RWPE2 (cell line): ENCODE results near the gene TM9SF3.

Experiments
- ATAC-seq: fragments of 200-7000 bp; cut with Tn5 transposase; 3 replicates; pipeline ENCODE4 v1.9.1; 2021; ENCODE audit warnings: low read depth
- DNase-seq: peaks from one replicate; pipeline ENCODE4 v3.0.0-alpha.2; 2020; ENCODE audit warnings: low spot score
- H3K27ac ChIP-seq: fragments of 450-650 bp; 2 replicates; pipeline ENCODE4 v1.5.1; 2017; ENCODE audit warnings: mild to moderate bottlenecking; ENCODE audit not compliant: poor library complexity, severe bottlenecking
- H3K27me3 ChIP-seq: fragments of 250-450 bp; sonication (Bioruptor Pico); 2 replicates; pipeline ENCODE4 v1.5.1; 2021; ENCODE audit warnings: mild to moderate bottlenecking, moderate library complexity; ENCODE audit not compliant: insufficient read depth, poor library complexity, severe bottlenecking
- H3K36me3 ChIP-seq: fragments of 250-450 bp; sonication (Bioruptor Pico); 2 replicates; pipeline ENCODE4 v1.5.1; 2020; ENCODE audit warnings: low read depth, mild to moderate bottlenecking, moderate library complexity
- H3K4me1 ChIP-seq: fragments of 250-450 bp; sonication (Bioruptor Pico); 2 replicates; pipeline ENCODE4 v1.5.1; 2021; ENCODE audit warnings: mild to moderate bottlenecking, moderate library complexity; ENCODE audit not compliant: insufficient read depth, poor library complexity, severe bottlenecking
- H3K4me3 ChIP-seq: fragments of 250-450 bp; sonication (Bioruptor Pico); 2 replicates; pipeline ENCODE4 v1.5.1; 2021; ENCODE audit warnings: mild to moderate bottlenecking, moderate library complexity; ENCODE audit not compliant: severe bottlenecking
- H3K9me3 ChIP-seq: fragments of 250-450 bp; sonication (Bioruptor Pico); 2 replicates; pipeline ENCODE4 v1.5.1; 2021; ENCODE audit warnings: mild to moderate bottlenecking, moderate library complexity; ENCODE audit not compliant: severe bottlenecking
- TF ChIP-seq, protein P1 (sequence below): fragments of 450-650 bp; IDR thresholded peaks from one replicate; pipeline ENCODE4 v1.5.1; 2017; ENCODE audit warnings: mild to moderate bottlenecking, moderate library complexity; ENCODE audit not compliant: poor library complexity, severe bottlenecking

Gene TM9SF3

DNA sequence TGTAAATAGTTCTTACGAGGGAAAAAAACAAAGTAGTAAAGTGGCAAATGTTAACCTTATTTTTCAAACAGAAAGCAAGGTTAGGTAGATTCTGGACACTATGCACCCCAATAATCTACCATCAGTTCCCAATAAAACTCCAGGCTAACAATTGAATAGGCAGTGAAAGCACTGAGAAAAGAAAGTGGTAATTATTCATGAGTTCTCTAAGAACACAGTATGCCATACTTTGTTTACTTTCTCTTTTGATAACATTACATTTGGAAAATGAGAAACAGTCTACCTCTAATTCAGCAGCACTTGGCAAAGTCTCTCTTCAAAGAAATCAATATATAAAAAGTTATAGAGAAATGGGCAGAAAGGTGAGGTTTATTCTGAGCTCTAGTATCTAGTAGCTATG lies 18.4 kb downstream of the TM9SF3 start:
- TF ChIP-seq, protein P1, sequence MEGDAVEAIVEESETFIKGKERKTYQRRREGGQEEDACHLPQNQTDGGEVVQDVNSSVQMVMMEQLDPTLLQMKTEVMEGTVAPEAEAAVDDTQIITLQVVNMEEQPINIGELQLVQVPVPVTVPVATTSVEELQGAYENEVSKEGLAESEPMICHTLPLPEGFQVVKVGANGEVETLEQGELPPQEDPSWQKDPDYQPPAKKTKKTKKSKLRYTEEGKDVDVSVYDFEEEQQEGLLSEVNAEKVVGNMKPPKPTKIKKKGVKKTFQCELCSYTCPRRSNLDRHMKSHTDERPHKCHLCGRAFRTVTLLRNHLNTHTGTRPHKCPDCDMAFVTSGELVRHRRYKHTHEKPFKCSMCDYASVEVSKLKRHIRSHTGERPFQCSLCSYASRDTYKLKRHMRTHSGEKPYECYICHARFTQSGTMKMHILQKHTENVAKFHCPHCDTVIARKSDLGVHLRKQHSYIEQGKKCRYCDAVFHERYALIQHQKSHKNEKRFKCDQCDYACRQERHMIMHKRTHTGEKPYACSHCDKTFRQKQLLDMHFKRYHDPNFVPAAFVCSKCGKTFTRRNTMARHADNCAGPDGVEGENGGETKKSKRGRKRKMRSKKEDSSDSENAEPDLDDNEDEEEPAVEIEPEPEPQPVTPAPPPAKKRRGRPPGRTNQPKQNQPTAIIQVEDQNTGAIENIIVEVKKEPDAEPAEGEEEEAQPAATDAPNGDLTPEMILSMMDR: no peak
- Histone ChIP-seq H3K4me1 (peaks cover 9% of the 10 kb centered on the region), H3K36me3 (peaks cover 58% of the 10 kb centered on the region), H3K27me3 (no peaks in the 10 kb centered on the region), H3K9me3 (no peaks in the 10 kb centered on the region), H3K4me3 (no peak overlapping the region), H3K27ac (no peak overlapping the region)
- DNase-seq: no peak
- no peak for ATAC-seq

DNA sequence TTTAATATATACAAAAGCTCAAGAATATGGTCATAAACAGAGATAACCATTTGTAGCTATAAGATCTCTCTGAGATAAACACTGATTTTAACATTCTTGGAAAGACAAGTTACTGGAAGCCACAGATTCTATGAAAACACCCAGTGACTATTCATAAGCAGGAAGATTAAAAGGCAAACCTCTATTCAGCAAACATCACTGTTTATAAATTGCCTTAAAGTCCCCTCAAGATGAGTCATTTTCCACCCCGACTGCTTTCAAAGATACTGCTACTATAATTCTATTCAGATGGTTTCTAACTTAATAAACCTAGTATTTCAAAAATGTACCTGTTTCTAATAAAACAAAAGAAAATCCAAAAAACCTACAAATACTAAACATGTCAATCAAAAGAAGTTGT lies 21.0 kb downstream of the TM9SF3 start:
- TF ChIP-seq, protein P1: no peak
- DNase-seq (no peak), ATAC-seq (no peak)
- no peak overlapping the region for H3K4me3 ChIP-seq
- peaks cover 73% of the 10 kb centered on the region for H3K36me3 ChIP-seq
- no peaks in the 10 kb centered on the region for H3K27me3 ChIP-seq
- peaks cover 9% of the 10 kb centered on the region for H3K4me1 ChIP-seq
- H3K27ac ChIP-seq: no peak overlapping the region
- no peaks in the 10 kb centered on the region for H3K9me3 ChIP-seq

DNA sequence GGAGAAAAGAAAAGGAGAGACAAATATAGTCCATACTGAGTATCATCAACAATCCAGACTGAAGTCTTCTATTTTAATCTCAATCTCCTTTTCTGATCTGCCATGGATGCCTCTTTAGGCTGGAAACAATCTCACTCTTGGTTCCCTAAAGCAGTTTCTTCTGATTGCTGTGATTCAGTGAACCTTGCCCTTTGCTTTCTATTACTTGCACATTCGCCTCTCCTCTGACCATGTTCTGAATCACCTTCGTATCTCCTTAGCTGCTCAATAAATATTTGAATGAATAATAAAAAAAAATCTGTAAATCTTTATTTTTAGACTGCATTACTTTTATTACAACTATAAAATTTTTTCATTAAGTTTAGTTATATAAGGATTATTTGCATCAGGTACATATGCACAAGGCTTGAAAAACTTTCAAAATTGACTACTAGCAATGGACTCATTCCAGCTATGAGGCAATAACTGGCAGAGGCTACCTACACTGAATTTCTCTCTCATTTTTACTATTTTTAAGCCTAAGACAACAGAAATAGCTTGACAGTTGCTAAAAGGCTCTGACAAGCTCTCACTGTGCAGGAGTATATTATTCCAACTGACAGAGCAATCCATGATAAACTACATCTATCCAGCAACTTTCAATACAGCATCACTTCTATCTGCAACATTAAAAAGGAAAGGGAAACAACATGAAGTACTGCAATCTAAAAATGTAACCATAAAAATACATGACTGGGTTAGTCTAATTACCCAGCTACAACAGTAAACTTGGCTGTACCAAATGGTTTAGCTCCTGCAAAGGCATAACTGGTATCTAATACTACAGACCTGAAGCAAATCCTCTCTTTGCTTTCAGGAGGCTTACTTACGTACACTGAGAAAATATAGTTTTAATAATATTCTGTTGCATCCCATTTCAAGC lies 25.6 kb downstream of the TM9SF3 start:
- ATAC-seq (no peak), DNase-seq (no peak)
- Histone ChIP-seq H3K27me3 (no peaks in the 10 kb centered on the region), H3K9me3 (no peaks in the 10 kb centered on the region), H3K36me3 (peaks cover 90% of the 10 kb centered on the region), H3K4me1 (peaks cover 6% of the 10 kb centered on the region), H3K27ac (no peak overlapping the region), H3K4me3 (no peak overlapping the region)
- TF ChIP-seq, protein P1: no peak

DNA sequence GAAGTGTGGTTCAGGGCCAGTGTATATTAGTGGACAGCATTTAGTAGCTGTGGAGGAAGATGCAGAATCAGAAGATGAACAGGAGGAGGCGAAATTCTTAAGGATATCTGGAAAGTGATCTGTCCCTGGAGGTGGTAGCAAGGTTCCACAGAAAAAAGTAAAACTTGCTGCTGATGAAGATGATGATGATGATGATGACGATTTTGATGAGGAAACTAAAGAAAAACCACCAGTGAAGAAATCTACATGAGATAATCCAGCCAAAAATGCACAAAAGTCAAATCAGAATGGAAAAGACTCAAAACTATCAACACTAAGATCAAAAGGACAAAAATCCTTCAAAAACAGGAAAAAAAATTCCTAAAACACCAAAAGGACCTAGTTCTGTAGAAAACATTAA lies 26.3 kb downstream of the TM9SF3 start:
- H3K4me1 ChIP-seq: no peaks in the 10 kb centered on the region
- H3K36me3 ChIP-seq: peaks cover 90% of the 10 kb centered on the region
- H3K9me3 ChIP-seq: no peaks in the 10 kb centered on the region
- DNase-seq (no peak), ATAC-seq (no peak)
- H3K4me3 ChIP-seq: no peak overlapping the region
- TF ChIP-seq, protein P1: no peak
- no peak overlapping the region for H3K27ac ChIP-seq
- H3K27me3 ChIP-seq: no peaks in the 10 kb centered on the region

DNA sequence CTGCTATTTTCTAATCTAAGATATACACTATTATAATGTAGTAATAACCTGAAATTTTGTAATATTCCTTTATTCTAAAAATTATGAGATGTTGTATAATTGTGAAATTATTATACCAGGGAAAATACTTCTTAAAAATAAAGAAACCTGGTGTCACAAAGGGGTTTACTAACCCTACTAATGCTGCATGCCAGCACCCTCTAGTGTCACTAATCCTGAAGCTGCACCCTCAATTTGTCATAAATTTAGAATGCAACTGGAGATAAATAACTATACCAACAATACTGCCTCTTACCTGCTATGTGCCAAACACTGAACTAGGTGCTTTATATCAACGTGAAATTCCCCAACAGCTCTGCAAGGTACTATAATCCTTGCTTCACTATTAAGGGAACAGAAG lies 30.8 kb downstream of the TM9SF3 start:
- Histone ChIP-seq H3K4me3 (no peak overlapping the region), H3K4me1 (no peaks in the 10 kb centered on the region), H3K27ac (no peak overlapping the region), H3K36me3 (peaks cover 93% of the 10 kb centered on the region), H3K27me3 (no peaks in the 10 kb centered on the region), H3K9me3 (no peaks in the 10 kb centered on the region)
- ATAC-seq (no peak), DNase-seq (no peak)
- TF ChIP-seq, protein P1: peak; percentile 57
